H4 (cell line): Measurements from ENCODE around the gene GPX6. TPM values are rescaled to one million over a fixed set of nuclear protein-coding genes. Genes with fewer than 3 reads are reported as not detected.
"Not testable (repeated sequence)": the region's sequence is repeated elsewhere in the genome, so short reads cannot be mapped to it uniquely, and the experiment has no call there.

Source experiments
- DNase-seq: peaks from one replicate; pipeline ENCODE4 v3.0.0-alpha.2; 2015; ENCODE audit warnings: low spot score
- total RNA-seq: library from RNA; depleted of rRNA; stranded (reverse); fragments of >200 nt; shearing (Covaris generic); gene quantifications from 2 replicates; pipeline ENCODE4 v1.2.3, GENCODE V29; 2014; rRNA removed

Gene GPX6
- not detected in 2 replicates for total RNA-seq

- no peak for DNase-seq
Measured at GRCh38 chr6:28515676-28516075, at the start of gene GPX6. Gene GPX6 (minus strand): TSS chr6:28515793. CDS start chr6:28515743, 50 bp downstream.

- DNase-seq, result no peak
Measured at GRCh38 chr6:28563430-28564095, 48.0 kb upstream of the GPX6 start.

DNA sequence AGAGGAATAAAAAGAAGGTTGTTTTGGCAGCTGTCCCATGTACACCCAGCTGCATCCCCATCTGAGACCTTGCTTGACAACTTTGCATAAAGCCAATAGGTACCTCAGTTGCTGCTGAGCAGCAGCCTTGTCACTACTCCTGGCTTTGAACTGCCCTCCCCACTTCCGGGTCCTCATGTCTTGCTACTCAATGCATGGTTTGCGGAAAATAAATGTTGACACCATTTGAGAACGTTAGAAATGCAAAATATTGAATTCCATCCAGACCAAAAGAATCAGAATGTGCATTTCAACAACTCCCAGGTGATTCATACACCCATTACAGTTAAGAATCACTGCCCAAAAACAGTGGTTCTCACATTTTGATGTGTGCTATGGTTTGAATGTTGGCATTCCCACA, 43.0 kb upstream of the GPX6 start:
- no peak for DNase-seq

GRCh38 chr6:28555136-28555535, 39.5 kb upstream of the GPX6 start:
- DNase-seq, result no peak

GRCh38 chr6:28553986-28554881, 38.6 kb upstream of the GPX6 start:
- no peak for DNase-seq

DNA sequence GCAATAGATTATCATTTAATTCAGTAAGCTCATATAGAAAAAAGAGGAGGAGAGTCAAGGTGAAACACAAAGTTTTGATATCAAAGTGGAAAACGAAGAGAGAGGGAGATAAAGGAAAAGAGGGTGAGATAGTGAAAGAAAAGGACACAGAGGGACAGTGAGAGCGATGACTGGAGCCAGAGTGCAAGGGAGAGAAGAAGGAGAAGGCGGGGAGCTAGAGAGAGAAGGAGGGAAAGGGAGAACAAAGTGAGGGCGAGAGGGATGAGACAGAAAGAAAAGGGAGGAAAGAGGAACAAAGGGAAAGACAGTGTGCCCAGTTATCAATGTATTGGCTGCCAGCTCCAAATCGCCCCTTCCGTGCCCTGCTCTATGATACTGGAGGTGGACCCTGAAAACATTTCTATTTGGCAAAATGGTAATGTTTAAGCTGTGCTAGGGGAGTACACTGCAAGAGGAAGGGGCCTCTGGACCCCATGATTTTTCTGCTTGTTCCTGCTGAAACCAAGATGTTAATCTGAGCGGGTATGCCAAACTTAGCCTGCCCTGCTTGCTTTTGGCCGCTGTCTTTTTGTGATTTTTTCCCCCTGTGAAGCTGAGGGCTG, 37.9 kb upstream of the GPX6 start:
- DNase-seq, result no peak

GRCh38 chr6:28551891-28552666, 36.5 kb upstream of the GPX6 start:
- no peak for DNase-seq

GRCh38 chr6:28547003-28547402, 31.4 kb upstream of the GPX6 start:
- DNase-seq, result not testable (repeated sequence)

DNA sequence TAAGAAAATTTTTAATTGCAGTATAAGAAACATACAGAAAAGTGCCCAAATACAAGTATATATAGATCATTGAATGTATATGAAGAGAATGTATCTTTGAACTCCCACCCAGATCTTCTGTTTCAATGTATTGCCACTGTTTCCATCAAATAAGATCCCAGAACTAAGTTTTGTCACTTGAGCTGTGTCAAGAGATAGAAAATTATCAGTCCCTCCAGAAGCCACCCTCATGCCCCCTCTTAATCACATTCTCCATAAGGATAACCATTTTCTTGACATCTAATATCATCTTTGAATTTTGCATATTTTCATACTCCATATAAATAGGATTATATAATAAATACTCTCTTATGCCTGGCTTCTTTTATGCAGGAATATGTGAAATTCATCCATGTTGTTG, 30.4 kb upstream of the GPX6 start:
- DNase-seq, result no peak

- DNase-seq, result no peak
Measured at GRCh38 chr6:28543651-28544610, 28.3 kb upstream of the GPX6 start.

- peak; percentile 84 for DNase-seq
Measured at GRCh38 chr6:28542440-28543296, 27.1 kb upstream of the GPX6 start.

DNA sequence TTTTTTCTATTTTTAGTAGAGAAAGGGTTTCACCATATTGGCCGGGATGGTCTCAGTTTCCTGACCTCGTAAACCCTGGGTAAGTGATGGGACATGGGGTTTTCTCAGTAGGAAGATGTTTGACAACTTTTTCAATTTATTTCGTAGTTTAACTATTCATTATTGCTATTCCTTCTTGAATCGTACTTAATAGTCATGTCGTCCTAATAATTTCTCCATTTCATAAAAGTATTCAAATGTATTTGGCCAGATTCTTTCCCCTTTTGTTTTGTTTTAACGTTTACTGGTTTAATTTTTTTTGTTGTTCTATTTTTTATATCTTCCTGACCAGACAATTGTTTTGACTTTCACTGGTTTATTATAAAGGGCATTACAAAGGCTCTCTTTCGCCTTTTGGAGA, 26.4 kb upstream of the GPX6 start:
- DNase-seq, result no peak

- DNase-seq, result no peak
Measured at GRCh38 chr6:28537509-28538140, 22.0 kb upstream of the GPX6 start.

DNA sequence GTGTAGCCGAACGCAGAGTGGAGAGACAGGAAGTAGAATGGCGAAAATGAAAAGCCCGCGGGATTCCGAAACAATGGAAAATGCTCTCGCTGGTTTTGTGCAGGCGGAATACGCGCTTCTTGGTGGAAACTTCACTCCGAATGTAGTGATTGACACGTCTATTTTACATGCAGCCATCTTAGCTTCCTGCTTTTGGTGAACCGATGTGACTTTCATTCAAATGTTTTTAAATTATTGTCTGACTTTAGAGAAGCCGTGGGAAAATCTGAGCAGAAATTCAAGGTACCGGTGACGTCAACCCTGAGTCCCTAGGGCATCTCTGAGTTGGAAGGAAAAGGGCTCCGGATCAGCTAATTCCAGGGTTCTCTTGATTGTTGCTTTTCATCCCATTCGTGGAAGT, 21.5 kb upstream of the GPX6 start:
- no peak for DNase-seq

- DNase-seq, result no peak
Measured at GRCh38 chr6:28534875-28535274, 19.3 kb upstream of the GPX6 start.

- DNase-seq, result no peak
Measured at GRCh38 chr6:28534306-28534705, 18.7 kb upstream of the GPX6 start.

GRCh38 chr6:28531479-28532128, 16.0 kb upstream of the GPX6 start:
- no peak for DNase-seq

DNA sequence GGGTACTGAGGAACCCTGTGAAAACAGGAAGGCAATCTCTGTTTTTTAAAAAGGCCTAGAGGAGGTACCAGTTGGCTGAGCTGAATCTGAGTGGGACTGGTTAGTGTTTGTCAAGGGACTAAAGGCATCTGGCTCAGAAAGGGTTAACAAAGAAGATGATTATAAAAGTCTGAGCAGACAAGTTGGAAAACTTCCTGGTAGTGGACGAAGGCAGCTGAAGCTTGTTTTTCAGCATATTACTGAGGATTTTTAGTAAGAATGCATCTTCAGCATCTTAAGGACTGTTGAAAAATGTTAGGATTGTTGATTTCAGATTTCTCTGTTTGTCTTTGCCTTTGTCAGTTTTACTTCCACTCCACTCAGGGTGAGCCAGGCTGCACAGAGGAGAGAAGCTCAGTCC, 15.2 kb upstream of the GPX6 start:
- no peak for DNase-seq
